ELF-1 (cell line): ENCODE measurements around the gene MYOT.
"Not testable (repeated sequence)": the region's sequence is repeated elsewhere in the genome, so short reads cannot be mapped to it uniquely, and the experiment has no call there.

Source experiments
- DNase-seq: peaks from one replicate; pipeline ENCODE4 v3.0.0-alpha.2; 2016; ENCODE audit warnings: low read depth, low spot score

The MYOT gene

GRCh38 chr5:137856201-137856600 lies 11.5 kb upstream of the MYOT start:
- no peak for DNase-seq

GRCh38 chr5:137856916-137857862 lies 10.5 kb upstream of the MYOT start:
- no peak for DNase-seq

- no peak for DNase-seq
These were observed 9.3 kb upstream of the MYOT start for GRCh38 chr5:137858223-137858916.

GRCh38 chr5:137858954-137859353 lies 8.7 kb upstream of the MYOT start:
- DNase-seq: no peak

GRCh38 chr5:137862251-137862650 lies 5.4 kb upstream of the MYOT start:
- DNase-seq: no peak

- DNase-seq: not testable (repeated sequence)
These were observed 4.0 kb upstream of the MYOT start for GRCh38 chr5:137863653-137864052.

GRCh38 chr5:137866541-137867388 lies 895 bp upstream of the MYOT start:
- DNase-seq: no peak

- DNase-seq: no peak
These were observed 3.1 kb downstream of the MYOT start for GRCh38 chr5:137870647-137871339.

- no peak for DNase-seq
These were observed 3.9 kb downstream of the MYOT start for GRCh38 chr5:137871571-137871970.

GRCh38 chr5:137872466-137872865 lies 4.8 kb downstream of the MYOT start:
- no peak for DNase-seq

GRCh38 chr5:137876101-137876500 lies 8.4 kb downstream of the MYOT start:
- DNase-seq: no peak

GRCh38 chr5:137880313-137880712 lies 12.7 kb downstream of the MYOT start:
- DNase-seq: no peak

GRCh38 chr5:137887831-137888230 lies 20.2 kb downstream of the MYOT start:
- DNase-seq: no peak

- DNase-seq: peak; percentile 42
These were observed 20.8 kb downstream of the MYOT start for GRCh38 chr5:137888466-137888862.

GRCh38 chr5:137888863-137889759 lies 21.5 kb downstream of the MYOT start, which contains the start of gene PKD2L2:
Gene PKD2L2, plus strand, starts transcription at chr5:137889457. Its CDS starts 35 bp downstream, at chr5:137889492.
- DNase-seq: peak; percentile 96

GRCh38 chr5:137890845-137891244 lies 23.2 kb downstream of the MYOT start:
- DNase-seq: no peak

- DNase-seq: no peak
These were observed 24.2 kb downstream of the MYOT start for GRCh38 chr5:137891849-137892248.

GRCh38 chr5:137894586-137894985 lies 26.9 kb downstream of the MYOT start:
- no peak for DNase-seq

GRCh38 chr5:137896560-137896959 lies 28.9 kb downstream of the MYOT start:
- peak; percentile 5 for DNase-seq

GRCh38 chr5:137899493-137899892 lies 31.8 kb downstream of the MYOT start:
- no peak for DNase-seq
